C1 segment of cervical spinal cord (tissue), 14 donors: ENCODE data around the gene PDLIM5.
A peak's percentile ranks its signal among the peaks of the same experiment; 100 is the strongest.
"Not testable (repeated sequence)": the region's sequence is repeated elsewhere in the genome, so short reads cannot be mapped to it uniquely, and the experiment has no call there.

Experiments
- DNase-seq, 14 donors: peaks; one replicate each; lab custom pipeline; 2025; lab: John Stamatoyannopoulos, UW

Gene PDLIM5

GRCh38 chr4:94557632-94558031 is 105.9 kb downstream of the PDLIM5 start:
- DNase-seq: not testable (repeated sequence)

GRCh38 chr4:94558392-94558904 is 106.7 kb downstream of the PDLIM5 start:
- DNase-seq: no peak

- no peak for DNase-seq
These were observed 107.6 kb downstream of the PDLIM5 start for GRCh38 chr4:94559351-94559806.

GRCh38 chr4:94561249-94562024 is 109.7 kb downstream of the PDLIM5 start:
- no peak for DNase-seq

- no peak for DNase-seq
These were observed 110.5 kb downstream of the PDLIM5 start for GRCh38 chr4:94562285-94562684.

- no peak for DNase-seq
These were observed 112.5 kb downstream of the PDLIM5 start for GRCh38 chr4:94564252-94564651.

- no peak for DNase-seq
These were observed 114.7 kb downstream of the PDLIM5 start for GRCh38 chr4:94566420-94566819.

GRCh38 chr4:94567811-94568210 is 116.1 kb downstream of the PDLIM5 start:
- DNase-seq: no peak

GRCh38 chr4:94570558-94570957 is 118.8 kb downstream of the PDLIM5 start:
- no peak for DNase-seq

- DNase-seq: no peak
These were observed 119.6 kb downstream of the PDLIM5 start for GRCh38 chr4:94571298-94571697.

GRCh38 chr4:94571715-94572114 is 120.0 kb downstream of the PDLIM5 start:
- no peak for DNase-seq

GRCh38 chr4:94574050-94574449 is 122.3 kb downstream of the PDLIM5 start:
- no peak for DNase-seq

GRCh38 chr4:94574616-94575015 is 122.9 kb downstream of the PDLIM5 start:
- no peak for DNase-seq

- peak in 6 of 14 donors; percentile 0 to 21 (median 10) for DNase-seq
These were observed 123.9 kb downstream of the PDLIM5 start for GRCh38 chr4:94575652-94576051.

GRCh38 chr4:94576210-94576609 is 124.5 kb downstream of the PDLIM5 start:
- DNase-seq: no peak

GRCh38 chr4:94577136-94577535 is 125.4 kb downstream of the PDLIM5 start:
- peak in 10 of 14 donors; percentile 0 to 55 (median 18) for DNase-seq

GRCh38 chr4:94578195-94578594 is 126.5 kb downstream of the PDLIM5 start:
- DNase-seq: no peak

GRCh38 chr4:94581766-94582165 is 130.0 kb downstream of the PDLIM5 start:
- no peak for DNase-seq

- DNase-seq: no peak
These were observed 130.8 kb downstream of the PDLIM5 start for GRCh38 chr4:94582517-94582916.

GRCh38 chr4:94583914-94584641 is 132.3 kb downstream of the PDLIM5 start:
- DNase-seq: no peak

GRCh38 chr4:94588896-94589693 is 137.4 kb downstream of the PDLIM5 start:
- DNase-seq: no peak

- peak in 1 of 14 donors; percentile 0 for DNase-seq
These were observed 138.8 kb downstream of the PDLIM5 start for GRCh38 chr4:94590493-94590892.
